ENCODE measurements around the gene ZNF883.

- TF ChIP-seq CTCF (conservative IDR thresholded peaks at IDR 0.05; ENCODE audit: low read depth in 2 of 2) = no peak
- no peak for TF ChIP-seq EZH2 (IDR thresholded peaks at IDR 0.05; ENCODE audit: low read depth, unreplicated experiment)
- TF ChIP-seq POLR2AphosphoS5 (IDR thresholded peaks at IDR 0.05; ENCODE audit: low read depth) = no peak
- TF ChIP-seq EZH2phosphoT487 (IDR thresholded peaks at IDR 0.05; ENCODE audit: unreplicated experiment) = no peak
Measured at GRCh38 chr9:112914524-112914923, 97.5 kb downstream of the ZNF883 start.

Measured in GM23338 (cell line).